Measurements from ENCODE around the gene PFDN4. TPM values are rescaled to one million over a fixed set of nuclear protein-coding genes. Genes with fewer than 3 reads are reported as not detected.

PFDN4 gene
- polyA plus RNA-seq, 1 of the 3 experiments (the other 2 are of a cell fraction): 44.0 TPM

- H3K4me3 ChIP-seq (ENCODE audit: low read depth in 2 of 2, low read length in 1 of 2): no peak overlapping the region
- no peaks in the 10 kb centered on the region for H3K36me3 ChIP-seq (replicated peaks in 1 of 2; ENCODE audit: control insufficient read depth in 1 of 2, insufficient read depth in 2 of 2, low read length in 1 of 2)
- POLR2A ChIA-PET: no interaction called here
These were observed 36.9 kb upstream of the PFDN4 start for GRCh38 chr20:54170963-54171362.

GRCh38 chr20:54172532-54172855 lies 35.4 kb upstream of the PFDN4 start:
- Histone ChIP-seq H4K20me1 (ENCODE audit: insufficient read depth) (no peaks in the 10 kb centered on the region), H3F3A (replicated peaks; ENCODE audit: insufficient read depth) (peaks cover 23% of the 10 kb centered on the region), H3K27me3 (ENCODE audit: insufficient read depth) (peaks cover 19% of the 10 kb centered on the region; the same call in 1 of the 2 replicates), H3K4me2 (peak overlapping the region; percentile 74; the same call in 1 of the 2 replicates), H3K27ac (ENCODE audit: low read depth in 2 of 2, low read length in 1 of 2) (no peak overlapping the region), H3K9me3 (no peaks in the 10 kb centered on the region), H3K79me2 (ENCODE audit: insufficient read depth) (no peaks in the 10 kb centered on the region), H3K9me2 (no peaks in the 10 kb centered on the region), H3K9ac (no peak overlapping the region), H2AFZ (ENCODE audit: low read depth) (no peak overlapping the region; the same call in 1 of the 2 replicates), H3K36me3 (replicated peaks in 1 of 2; ENCODE audit: control insufficient read depth in 1 of 2, insufficient read depth in 2 of 2, low read length in 1 of 2) (no peaks in the 10 kb centered on the region), H3K4me1 (ENCODE audit: control insufficient read depth in 1 of 2, insufficient read depth in 2 of 2, low read depth in 1 of 2, low read length in 1 of 2) (peaks cover 10 to 12% of the 10 kb centered on the region in 2 experiments; a peak in 2 of 4 replicates), H3K4me3 (ENCODE audit: low read depth in 2 of 2, low read length in 1 of 2) (peak overlapping the region in 1 of 2 experiments; percentile 51; a peak in 2 of 4 replicates)
- ChIA-PET POLR2A (no interaction called here), CTCF (interaction anchor here (0.7 to 3.8 kb wide), 2 partner anchors 27 to 75 kb away, joined by 3 to 17 read pairs; no protein-coding TSS in a partner anchor)
- DNase-seq: no peak
- WGBS (ENCODE audit: low lambda C conversion rate): 10% methylated on average over 3 of the region's 12 CpGs
- TF ChIP-seq REST (IDR thresholded peaks at IDR 0.05; ENCODE audit: low read depth, low read length) (no peak), EP300 (IDR thresholded peaks at IDR 0.05; ENCODE audit: borderline replicate concordance in 1 of 2, low read depth in 1 of 2, low read length in 1 of 2) (no peak), IRF3 (IDR thresholded peaks at IDR 0.05; ENCODE audit: low read depth, low read length) (no peak), CHD2 (IDR thresholded peaks at IDR 0.05; ENCODE audit: low read length, partially characterized antibody) (no peak), POLR2AphosphoS5 (IDR thresholded peaks at IDR 0.05; ENCODE audit: low read depth, low read length) (no peak), MEF2A (IDR thresholded peaks at IDR 0.05; ENCODE audit: borderline replicate concordance, low read depth) (no peak), TEAD4 (IDR thresholded peaks at IDR 0.05; ENCODE audit: borderline replicate concordance, insufficient read depth) (no peak), MAX (IDR thresholded peaks at IDR 0.05; ENCODE audit: low read depth) (no peak), FOXM1 (IDR thresholded peaks at IDR 0.05; ENCODE audit: low read depth) (no peak), PBX3 (IDR thresholded peaks at IDR 0.05) (no peak), USF1 (IDR thresholded peaks at IDR 0.05; ENCODE audit: borderline replicate concordance, low read depth) (no peak), EZH2phosphoT487 (IDR thresholded peaks at IDR 0.05; ENCODE audit: borderline replicate concordance, low read depth) (no peak), FOSL2 (IDR thresholded peaks at IDR 0.05; ENCODE audit: borderline replicate concordance, low read depth) (no peak)

More at GRCh38 chr20:54170963-54171362, 36.9 kb upstream of the PFDN4 start:
- Histone ChIP-seq H3K4me2 (no peak overlapping the region), H3K9ac (no peak overlapping the region), H3F3A (replicated peaks; ENCODE audit: insufficient read depth) (peaks cover 15% of the 10 kb centered on the region), H2AFZ (ENCODE audit: low read depth) (no peak overlapping the region), H3K79me2 (ENCODE audit: insufficient read depth) (no peaks in the 10 kb centered on the region), H3K27me3 (ENCODE audit: insufficient read depth) (peaks cover 19% of the 10 kb centered on the region; the same call in 1 of the 2 replicates), H3K4me1 (ENCODE audit: control insufficient read depth in 1 of 2, insufficient read depth in 2 of 2, low read depth in 1 of 2, low read length in 1 of 2) (peaks cover 10 to 12% of the 10 kb centered on the region in 2 experiments; a peak in 2 of 4 replicates), H3K9me2 (no peaks in the 10 kb centered on the region), H4K20me1 (ENCODE audit: insufficient read depth) (no peaks in the 10 kb centered on the region), H3K9me3 (no peaks in the 10 kb centered on the region), H3K27ac (ENCODE audit: low read depth in 2 of 2, low read length in 1 of 2) (no peak overlapping the region)
- TF ChIP-seq MAX (IDR thresholded peaks at IDR 0.05; ENCODE audit: low read depth): no peak
- TF ChIP-seq SIN3A (IDR thresholded peaks at IDR 0.05; ENCODE audit: borderline replicate concordance, low read depth, low read length): no peak
- no peak for TF ChIP-seq MXI1 (IDR thresholded peaks at IDR 0.05; ENCODE audit: low read depth, low read length)
- no peak for TF ChIP-seq TEAD4 (IDR thresholded peaks at IDR 0.05; ENCODE audit: borderline replicate concordance, insufficient read depth)
- no peak for TF ChIP-seq RXRA (IDR thresholded peaks at IDR 0.05; ENCODE audit: borderline replicate concordance, low read depth)
- TF ChIP-seq EZH2phosphoT487 (IDR thresholded peaks at IDR 0.05; ENCODE audit: borderline replicate concordance, low read depth): no peak
- no peak for TF ChIP-seq JUND (IDR thresholded peaks at IDR 0.05)
- TF ChIP-seq TCF12 (IDR thresholded peaks at IDR 0.05): no peak
- 17% methylated on average over 3 of the region's 3 CpGs for WGBS (ENCODE audit: low lambda C conversion rate)
- no peak for DNase-seq
- CTCF ChIA-PET: interaction anchor here (1.7 to 2.5 kb wide), 3 partner anchors 28 to 68 kb away, joined by 6 to 14 read pairs (median 6); partner anchors contain the start of gene PFDN4
